GM10248 (cell line): Measurements from ENCODE around the gene MAP2K3.

Experiments used
- CTCF ChIA-PET: fragments of 300-600 bp; sonication (Branson Sonifier 250); formaldehyde crosslinking; extraction: SDS; loops from one replicate; lab custom pipeline; 2021; ENCODE audit warnings: antibody characterized with exemption; lab: Yijun Ruan, JAX
- POLR2A ChIA-PET: fragments of 350-650 bp; sonication (Branson Sonifier 250); formaldehyde crosslinking; extraction: SDS; loops from one replicate; lab custom pipeline; 2020; ENCODE audit warnings: antibody characterized with exemption; lab: Yijun Ruan, JAX
- DNase-seq: peaks from one replicate; pipeline ENCODE4 v3.0.0; 2012; ENCODE audit errors: extremely low spot score
- CTCF ChIP-seq: IDR thresholded peaks from 2 replicates; pipeline ENCODE4 v1.5.1; 2012; ENCODE audit warnings: mild to moderate bottlenecking, low read depth; ENCODE audit errors: extremely low read depth, missing control alignments, control extremely low read depth

MAP2K3 gene

GRCh38 chr17:21299981-21300600, 15.6 kb downstream of the MAP2K3 start:
- no peak for DNase-seq
- CTCF ChIA-PET, result interaction anchor here (0.8 to 1.5 kb wide), 2 partner anchors 20 to 21 kb away, joined by 3 to 5 read pairs; no protein-coding TSS in a partner anchor
- no peak for TF ChIP-seq CTCF
- POLR2A ChIA-PET, result no interaction called here

- ChIA-PET CTCF (interaction anchor here (1.0 kb wide), 1 partner anchor 13 kb away, joined by 4 read pairs; no protein-coding TSS in a partner anchor), POLR2A (no interaction called here)
- peak; percentile 29 for DNase-seq
- no peak for TF ChIP-seq CTCF
These were observed 16.4 kb downstream of the MAP2K3 start for GRCh38 chr17:21300601-21301571.

- ChIA-PET POLR2A (no interaction called here), CTCF (interaction anchor here (1.0 kb wide), 1 partner anchor 14 kb away, joined by 4 read pairs; no protein-coding TSS in a partner anchor)
- DNase-seq, result peak; percentile 35
- TF ChIP-seq CTCF, result no peak
These were observed 17.4 kb downstream of the MAP2K3 start for GRCh38 chr17:21301593-21302550.

- CTCF ChIA-PET, result no interaction called here
- TF ChIP-seq CTCF, result no peak
- DNase-seq, result peak; percentile 26
- POLR2A ChIA-PET, result interaction anchor here (0.6 kb wide), 1 partner anchor 281 kb away, joined by 3 read pairs; no protein-coding TSS in a partner anchor
These were observed 18.4 kb downstream of the MAP2K3 start for GRCh38 chr17:21302711-21303425.

- ChIA-PET POLR2A (interaction anchor here (0.6 kb wide), 1 partner anchor 282 kb away, joined by 3 read pairs; no protein-coding TSS in a partner anchor), CTCF (no interaction called here)
- peak; percentile 34 for DNase-seq
- no peak for TF ChIP-seq CTCF
These were observed 19.0 kb downstream of the MAP2K3 start for GRCh38 chr17:21303441-21304065.
